DMS 273 treated with DMSO at 0.1 percent for 48 hours (cell line): Measurements from ENCODE around the gene IFNGR2.
"Not testable (repeated sequence)": the region's sequence is repeated elsewhere in the genome, so short reads cannot be mapped to it uniquely, and the experiment has no call there.

Experiments used
- DNase-seq: peaks from one replicate; lab custom pipeline; 2025; lab: John Stamatoyannopoulos, UW

Gene IFNGR2

GRCh38 chr21:33437140-33437539 lies 33.9 kb downstream of the IFNGR2 start:
- DNase-seq = no peak

- DNase-seq = no peak
Observed at GRCh38 chr21:33441489-33442477, 38.6 kb downstream of the IFNGR2 start.

- DNase-seq = no peak
Observed at GRCh38 chr21:33443194-33443593, 40.0 kb downstream of the IFNGR2 start.

GRCh38 chr21:33444499-33444898 lies 41.3 kb downstream of the IFNGR2 start:
- no peak for DNase-seq

- DNase-seq = not testable (repeated sequence)
Observed at GRCh38 chr21:33446620-33447019, 43.4 kb downstream of the IFNGR2 start.

- no peak for DNase-seq
Observed at GRCh38 chr21:33449616-33450015, 46.4 kb downstream of the IFNGR2 start.

GRCh38 chr21:33451634-33452071 lies 48.4 kb downstream of the IFNGR2 start:
- no peak for DNase-seq

GRCh38 chr21:33452362-33452761 lies 49.1 kb downstream of the IFNGR2 start:
- no peak for DNase-seq

- DNase-seq = no peak
Observed at GRCh38 chr21:33455686-33456446, 52.7 kb downstream of the IFNGR2 start.

GRCh38 chr21:33458861-33459260 lies 55.6 kb downstream of the IFNGR2 start:
- DNase-seq = no peak

GRCh38 chr21:33461538-33462250 lies 58.5 kb downstream of the IFNGR2 start:
- no peak for DNase-seq

- DNase-seq = not testable (repeated sequence)
Observed at GRCh38 chr21:33469183-33469582, 66.0 kb downstream of the IFNGR2 start.

- DNase-seq = no peak
Observed at GRCh38 chr21:33470701-33471100, 67.5 kb downstream of the IFNGR2 start.

- no peak for DNase-seq
Observed at GRCh38 chr21:33473344-33473743, 70.1 kb downstream of the IFNGR2 start.

GRCh38 chr21:33477066-33477465 lies 73.9 kb downstream of the IFNGR2 start:
- DNase-seq = no peak

- no peak for DNase-seq
Observed at GRCh38 chr21:33478182-33478581, 75.0 kb downstream of the IFNGR2 start.

GRCh38 chr21:33478935-33479678 lies 75.9 kb downstream of the IFNGR2 start:
- DNase-seq = peak; percentile 14

GRCh38 chr21:33479679-33480480 lies 76.7 kb downstream of the IFNGR2 start, which contains the start of gene TMEM50B:
TMEM50B (minus strand) TSS chr21:33479974; CDS start chr21:33468885, 11,089 bp downstream.
- peak; percentile 73 for DNase-seq

- no peak for DNase-seq
Observed at GRCh38 chr21:33480481-33481103, 77.4 kb downstream of the IFNGR2 start.
